ENCODE measurements around the gene DYNAP.

DNA sequence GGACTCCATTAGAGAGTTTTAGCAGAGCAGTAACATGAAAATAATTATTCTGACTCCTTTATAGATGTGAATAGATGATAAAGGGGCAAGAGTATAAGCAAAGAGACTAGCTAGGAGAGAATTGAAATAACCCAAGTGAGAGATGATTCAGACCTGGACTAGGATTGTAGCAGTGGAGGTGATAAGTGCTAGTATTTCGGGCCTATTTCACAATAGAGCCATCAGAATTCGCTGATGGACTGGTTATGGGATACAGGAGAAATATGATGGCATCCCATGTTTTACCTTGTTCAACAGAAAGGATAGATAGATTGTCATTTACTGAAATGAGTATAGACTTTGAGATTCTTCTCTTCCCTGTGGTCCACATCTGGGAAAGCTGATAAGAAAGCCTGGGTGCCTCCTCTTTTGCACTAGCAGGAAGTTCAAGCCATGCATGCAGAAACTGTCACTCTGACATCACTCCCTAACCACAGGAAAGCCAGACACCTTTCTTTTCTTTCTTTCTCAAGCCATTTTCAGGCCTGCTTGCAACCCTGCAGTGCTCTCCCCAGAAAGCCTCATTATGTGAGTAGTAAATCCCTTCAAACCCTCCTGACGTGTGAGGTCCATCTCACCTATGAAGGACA lies 25.3 kb downstream of the DYNAP start:
- TF ChIP-seq, protein P1, sequence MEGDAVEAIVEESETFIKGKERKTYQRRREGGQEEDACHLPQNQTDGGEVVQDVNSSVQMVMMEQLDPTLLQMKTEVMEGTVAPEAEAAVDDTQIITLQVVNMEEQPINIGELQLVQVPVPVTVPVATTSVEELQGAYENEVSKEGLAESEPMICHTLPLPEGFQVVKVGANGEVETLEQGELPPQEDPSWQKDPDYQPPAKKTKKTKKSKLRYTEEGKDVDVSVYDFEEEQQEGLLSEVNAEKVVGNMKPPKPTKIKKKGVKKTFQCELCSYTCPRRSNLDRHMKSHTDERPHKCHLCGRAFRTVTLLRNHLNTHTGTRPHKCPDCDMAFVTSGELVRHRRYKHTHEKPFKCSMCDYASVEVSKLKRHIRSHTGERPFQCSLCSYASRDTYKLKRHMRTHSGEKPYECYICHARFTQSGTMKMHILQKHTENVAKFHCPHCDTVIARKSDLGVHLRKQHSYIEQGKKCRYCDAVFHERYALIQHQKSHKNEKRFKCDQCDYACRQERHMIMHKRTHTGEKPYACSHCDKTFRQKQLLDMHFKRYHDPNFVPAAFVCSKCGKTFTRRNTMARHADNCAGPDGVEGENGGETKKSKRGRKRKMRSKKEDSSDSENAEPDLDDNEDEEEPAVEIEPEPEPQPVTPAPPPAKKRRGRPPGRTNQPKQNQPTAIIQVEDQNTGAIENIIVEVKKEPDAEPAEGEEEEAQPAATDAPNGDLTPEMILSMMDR (IDR thresholded peaks at IDR 0.05 in 2 of 3, conservative IDR thresholded peaks at IDR 0.05 in 1 of 3; ENCODE audit: control insufficient read depth in 2 of 3, extremely low read depth in 1 of 3, insufficient read depth in 1 of 3, low read depth in 3 of 3, low read length in 3 of 3), result no peak
- TF ChIP-seq, protein P2, sequence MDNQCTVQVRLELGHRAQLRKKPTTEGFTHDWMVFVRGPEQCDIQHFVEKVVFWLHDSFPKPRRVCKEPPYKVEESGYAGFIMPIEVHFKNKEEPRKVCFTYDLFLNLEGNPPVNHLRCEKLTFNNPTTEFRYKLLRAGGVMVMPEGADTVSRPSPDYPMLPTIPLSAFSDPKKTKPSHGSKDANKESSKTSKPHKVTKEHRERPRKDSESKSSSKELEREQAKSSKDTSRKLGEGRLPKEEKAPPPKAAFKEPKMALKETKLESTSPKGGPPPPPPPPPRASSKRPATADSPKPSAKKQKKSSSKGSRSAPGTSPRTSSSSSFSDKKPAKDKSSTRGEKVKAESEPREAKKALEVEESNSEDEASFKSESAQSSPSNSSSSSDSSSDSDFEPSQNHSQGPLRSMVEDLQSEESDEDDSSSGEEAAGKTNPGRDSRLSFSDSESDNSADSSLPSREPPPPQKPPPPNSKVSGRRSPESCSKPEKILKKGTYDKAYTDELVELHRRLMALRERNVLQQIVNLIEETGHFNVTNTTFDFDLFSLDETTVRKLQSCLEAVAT (IDR thresholded peaks at IDR 0.05), result no peak
- TF ChIP-seq, protein P3, sequence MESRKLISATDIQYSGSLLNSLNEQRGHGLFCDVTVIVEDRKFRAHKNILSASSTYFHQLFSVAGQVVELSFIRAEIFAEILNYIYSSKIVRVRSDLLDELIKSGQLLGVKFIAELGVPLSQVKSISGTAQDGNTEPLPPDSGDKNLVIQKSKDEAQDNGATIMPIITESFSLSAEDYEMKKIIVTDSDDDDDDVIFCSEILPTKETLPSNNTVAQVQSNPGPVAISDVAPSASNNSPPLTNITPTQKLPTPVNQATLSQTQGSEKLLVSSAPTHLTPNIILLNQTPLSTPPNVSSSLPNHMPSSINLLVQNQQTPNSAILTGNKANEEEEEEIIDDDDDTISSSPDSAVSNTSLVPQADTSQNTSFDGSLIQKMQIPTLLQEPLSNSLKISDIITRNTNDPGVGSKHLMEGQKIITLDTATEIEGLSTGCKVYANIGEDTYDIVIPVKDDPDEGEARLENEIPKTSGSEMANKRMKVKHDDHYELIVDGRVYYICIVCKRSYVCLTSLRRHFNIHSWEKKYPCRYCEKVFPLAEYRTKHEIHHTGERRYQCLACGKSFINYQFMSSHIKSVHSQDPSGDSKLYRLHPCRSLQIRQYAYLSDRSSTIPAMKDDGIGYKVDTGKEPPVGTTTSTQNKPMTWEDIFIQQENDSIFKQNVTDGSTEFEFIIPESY (IDR thresholded peaks at IDR 0.05), result no peak
- TF ChIP-seq EP300 (IDR thresholded peaks at IDR 0.05; ENCODE audit: borderline replicate concordance in 1 of 2, control insufficient read depth in 1 of 2, low read depth in 2 of 2, low read length in 2 of 2) (no peak), NFYB (IDR thresholded peaks at IDR 0.05; ENCODE audit: insufficient read depth, low read depth, low read length) (no peak), NRF1 (conservative IDR thresholded peaks at IDR 0.05; ENCODE audit: low read depth, low read length) (no peak), HDAC2 (IDR thresholded peaks at IDR 0.05) (no peak), ZZZ3 (IDR thresholded peaks at IDR 0.05; ENCODE audit: control insufficient read depth, insufficient read length, low read depth) (no peak), CBX5 (IDR thresholded peaks at IDR 0.05; ENCODE audit: low read depth) (no peak), TBL1XR1 (IDR thresholded peaks at IDR 0.05; ENCODE audit: low read depth, low read length) (no peak), SP1 (IDR thresholded peaks at IDR 0.05; ENCODE audit: low read depth, low read length) (no peak), CHD1 (IDR thresholded peaks at IDR 0.05; ENCODE audit: low read depth, low read length) (no peak), POLR2A (IDR thresholded peaks at IDR 0.05; ENCODE audit: low read depth, low read length) (no peak)
- TF ChIP-seq, protein P4, sequence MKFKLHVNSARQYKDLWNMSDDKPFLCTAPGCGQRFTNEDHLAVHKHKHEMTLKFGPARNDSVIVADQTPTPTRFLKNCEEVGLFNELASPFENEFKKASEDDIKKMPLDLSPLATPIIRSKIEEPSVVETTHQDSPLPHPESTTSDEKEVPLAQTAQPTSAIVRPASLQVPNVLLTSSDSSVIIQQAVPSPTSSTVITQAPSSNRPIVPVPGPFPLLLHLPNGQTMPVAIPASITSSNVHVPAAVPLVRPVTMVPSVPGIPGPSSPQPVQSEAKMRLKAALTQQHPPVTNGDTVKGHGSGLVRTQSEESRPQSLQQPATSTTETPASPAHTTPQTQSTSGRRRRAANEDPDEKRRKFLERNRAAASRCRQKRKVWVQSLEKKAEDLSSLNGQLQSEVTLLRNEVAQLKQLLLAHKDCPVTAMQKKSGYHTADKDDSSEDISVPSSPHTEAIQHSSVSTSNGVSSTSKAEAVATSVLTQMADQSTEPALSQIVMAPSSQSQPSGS (IDR thresholded peaks at IDR 0.05; ENCODE audit: low read length), result no peak
